ENCODE measurements around the gene OSBPL3.
A peak's percentile ranks its signal among the peaks of the same experiment; 100 is the strongest.

The OSBPL3 gene

GRCh38 chr7:24952464-24952863 is 27.5 kb downstream of the OSBPL3 start:
- DNase-seq = no peak

- no peak for DNase-seq
Measured at GRCh38 chr7:24951441-24951980, 28.5 kb downstream of the OSBPL3 start.

- no peak for DNase-seq
Measured at GRCh38 chr7:24949884-24950283, 30.1 kb downstream of the OSBPL3 start.

- no peak for DNase-seq
Measured at GRCh38 chr7:24948739-24949138, 31.2 kb downstream of the OSBPL3 start.

- no peak for DNase-seq
Measured at GRCh38 chr7:24946467-24946866, 33.5 kb downstream of the OSBPL3 start.

- DNase-seq = no peak
Measured at GRCh38 chr7:24945899-24946298, 34.1 kb downstream of the OSBPL3 start.

GRCh38 chr7:24943096-24943948 is 36.7 kb downstream of the OSBPL3 start:
- no peak for DNase-seq

GRCh38 chr7:24942226-24942625 is 37.8 kb downstream of the OSBPL3 start:
- DNase-seq = no peak

GRCh38 chr7:24939416-24939815 is 40.6 kb downstream of the OSBPL3 start:
- no peak for DNase-seq

- DNase-seq = no peak
Measured at GRCh38 chr7:24936121-24936824, 43.7 kb downstream of the OSBPL3 start.

- no peak for DNase-seq
Measured at GRCh38 chr7:24933298-24933697, 46.7 kb downstream of the OSBPL3 start.

- DNase-seq = peak; percentile 76
Measured at GRCh38 chr7:24932815-24933214, 47.2 kb downstream of the OSBPL3 start.

GRCh38 chr7:24932389-24932788 is 47.6 kb downstream of the OSBPL3 start:
- DNase-seq = no peak

- no peak for DNase-seq
Measured at GRCh38 chr7:24931844-24932243, 48.1 kb downstream of the OSBPL3 start.

- no peak for DNase-seq
Measured at GRCh38 chr7:24930856-24931255, 49.1 kb downstream of the OSBPL3 start.

- no peak for DNase-seq
Measured at GRCh38 chr7:24926623-24927524, 53.1 kb downstream of the OSBPL3 start.

- DNase-seq = no peak
Measured at GRCh38 chr7:24924375-24924774, 55.6 kb downstream of the OSBPL3 start.

- DNase-seq = no peak
Measured at GRCh38 chr7:24923172-24923865, 56.7 kb downstream of the OSBPL3 start.

- no peak for DNase-seq
Measured at GRCh38 chr7:24922099-24922773, 57.7 kb downstream of the OSBPL3 start.

- DNase-seq = no peak
Measured at GRCh38 chr7:24921362-24921679, 58.7 kb downstream of the OSBPL3 start.

- DNase-seq = no peak
Measured at GRCh38 chr7:24920451-24921361, 59.3 kb downstream of the OSBPL3 start.

Data from retina (tissue), 1 donor.